Islet precursor cell (in vitro differentiated cells): Measurements from ENCODE around the gene KMT2D.
A peak's percentile ranks its signal among the peaks of the same experiment; 100 is the strongest.

ENCODE experiments used
- DNase-seq: peaks from one replicate; pipeline ENCODE4 v3.0.0-alpha.2; 2018

KMT2D gene

DNA sequence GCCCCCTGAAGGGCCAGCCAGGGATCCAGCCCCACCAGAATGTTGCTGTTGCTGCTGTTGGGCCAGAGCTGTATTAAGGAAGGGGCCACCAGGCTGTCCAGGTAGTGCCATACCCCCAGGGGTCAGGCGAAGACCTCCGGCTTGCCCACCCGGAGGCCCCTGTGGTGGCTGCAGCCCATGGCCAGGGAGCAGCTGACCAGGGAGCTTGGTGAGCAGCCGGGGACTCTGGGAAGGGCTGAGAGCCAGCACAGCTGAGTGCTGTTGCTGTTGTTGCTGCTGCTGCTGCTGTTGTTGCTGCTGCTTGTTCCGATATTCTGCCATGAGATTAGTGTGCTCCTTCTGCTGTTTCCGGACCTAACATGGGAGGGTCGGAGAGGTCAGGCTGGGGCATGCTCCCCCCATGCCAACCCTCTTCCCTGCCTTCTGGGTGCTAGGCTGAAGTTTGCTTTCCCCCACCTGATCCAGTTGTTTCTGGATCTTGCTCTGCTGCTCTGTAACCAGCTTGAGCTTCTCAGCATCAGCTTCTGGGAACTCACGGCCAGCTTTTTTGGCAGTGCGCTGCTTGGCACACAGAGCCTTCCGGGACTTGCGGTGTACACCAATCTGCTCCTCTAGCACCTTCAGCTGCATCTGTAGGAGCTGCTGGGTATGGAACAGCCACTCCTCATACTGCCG lies 26.8 kb downstream of the KMT2D start:
- no peak for DNase-seq

GRCh38 chr12:49032679-49033447 lies 27.7 kb downstream of the KMT2D start:
- no peak for DNase-seq

DNA sequence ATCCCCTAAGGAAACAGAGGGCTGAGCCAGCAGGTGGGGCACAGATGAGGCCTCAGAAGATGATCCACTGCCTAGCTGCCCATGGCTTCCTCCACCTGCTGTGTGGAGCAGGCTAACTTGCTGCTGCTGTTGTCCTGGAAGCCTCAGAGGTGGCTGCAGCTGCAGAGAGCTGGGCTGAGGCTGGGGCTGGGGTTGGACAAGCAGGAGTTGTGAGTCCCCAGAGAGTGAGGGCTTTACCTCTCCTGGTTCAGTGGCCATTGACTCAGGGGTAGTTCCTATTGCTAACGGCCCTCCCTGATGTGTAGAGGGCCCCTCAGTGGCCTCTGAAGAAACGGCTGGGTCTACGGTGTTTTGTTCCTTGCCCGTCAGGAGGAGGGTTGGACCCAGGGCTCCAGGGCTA lies 28.3 kb downstream of the KMT2D start:
- no peak for DNase-seq

DNA sequence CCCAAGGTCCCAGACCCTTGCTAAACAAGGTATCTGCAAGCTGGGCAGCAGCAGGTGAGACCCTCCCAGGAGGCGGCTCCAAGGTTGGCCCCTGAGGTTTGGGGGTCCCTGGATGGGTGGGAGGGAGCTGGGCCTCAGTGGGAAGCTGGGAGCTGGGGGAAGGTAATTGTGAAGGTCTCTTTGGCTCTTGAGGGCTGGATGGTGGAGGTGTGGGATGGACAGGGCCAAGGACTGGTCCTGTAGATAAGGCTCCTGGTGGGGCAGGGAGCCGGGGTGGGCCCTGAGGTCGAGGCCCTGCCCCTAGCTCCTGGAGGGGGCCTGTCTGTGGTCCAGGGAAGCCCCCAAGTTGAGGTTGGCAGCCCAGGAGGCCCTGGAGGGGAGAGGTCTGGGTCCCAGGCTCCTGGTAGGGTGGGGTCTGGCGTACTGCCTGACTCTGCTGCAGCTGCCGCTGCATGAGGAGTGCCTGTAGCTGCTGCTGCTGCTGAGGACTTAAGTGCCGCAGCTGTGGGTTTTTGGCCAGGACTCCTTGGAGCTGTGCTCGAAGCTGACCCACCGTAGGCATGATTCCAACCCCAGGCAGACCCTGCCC lies 28.9 kb downstream of the KMT2D start:
- DNase-seq: no peak

GRCh38 chr12:49030714-49031572 lies 29.7 kb downstream of the KMT2D start:
- peak; percentile 51 for DNase-seq

GRCh38 chr12:49030119-49030518 lies 30.5 kb downstream of the KMT2D start:
- no peak for DNase-seq

DNA sequence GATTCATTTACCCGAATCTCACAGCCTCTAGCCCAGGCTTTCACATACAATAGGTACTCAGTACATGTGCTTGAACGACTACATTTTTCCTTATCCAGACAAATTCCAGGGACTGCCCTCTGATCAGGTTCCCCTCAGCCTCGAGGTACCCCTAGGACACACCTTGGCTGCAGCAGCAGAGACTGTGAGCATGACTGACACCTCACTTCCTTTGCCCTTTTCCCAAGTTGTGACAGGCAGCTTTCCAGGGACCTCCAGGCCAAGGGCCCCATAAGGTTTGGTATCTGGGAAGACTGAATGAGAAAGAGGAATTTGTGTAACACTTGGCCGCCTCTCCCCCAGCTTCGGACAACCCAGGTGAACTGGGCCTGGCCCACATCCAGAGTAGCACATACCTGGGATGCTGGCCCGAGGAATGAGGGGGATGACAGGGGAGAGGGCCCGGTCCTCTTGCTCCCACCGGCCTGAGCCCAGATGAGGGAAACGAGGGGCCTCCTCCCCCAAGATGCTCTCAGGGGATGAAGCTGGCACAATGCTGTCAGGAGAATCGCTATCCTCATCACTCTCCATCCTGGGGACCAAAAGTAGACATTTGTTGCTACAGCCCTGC lies 31.8 kb downstream of the KMT2D start:
- peak; percentile 52 for DNase-seq

- DNase-seq: peak; percentile 46
These were observed 32.6 kb downstream of the KMT2D start for GRCh38 chr12:49027846-49028555.

GRCh38 chr12:49026678-49027480 lies 33.7 kb downstream of the KMT2D start:
- DNase-seq: peak; percentile 56

DNA sequence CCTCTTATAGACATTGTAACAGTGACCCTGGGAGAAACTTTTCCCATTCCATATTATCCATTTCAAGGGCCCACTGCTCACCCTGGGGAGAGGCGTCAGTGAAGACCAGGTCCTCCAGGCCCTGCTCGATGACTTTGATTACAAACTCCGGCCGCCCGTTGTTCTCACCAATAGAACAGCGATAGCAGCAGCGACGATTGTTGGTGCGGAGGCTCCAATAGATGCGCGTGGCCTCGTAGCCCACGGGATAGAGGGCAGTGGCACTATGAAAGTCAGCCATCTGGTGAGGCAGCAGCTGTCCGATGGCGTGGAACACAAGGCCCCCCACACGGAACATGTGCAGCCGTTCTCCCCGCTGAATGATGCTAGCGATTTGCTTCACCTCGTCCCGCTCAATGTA lies 34.5 kb downstream of the KMT2D start:
- DNase-seq: no peak

- no peak for DNase-seq
These were observed 35.1 kb downstream of the KMT2D start for GRCh38 chr12:49025463-49025862.

DNA sequence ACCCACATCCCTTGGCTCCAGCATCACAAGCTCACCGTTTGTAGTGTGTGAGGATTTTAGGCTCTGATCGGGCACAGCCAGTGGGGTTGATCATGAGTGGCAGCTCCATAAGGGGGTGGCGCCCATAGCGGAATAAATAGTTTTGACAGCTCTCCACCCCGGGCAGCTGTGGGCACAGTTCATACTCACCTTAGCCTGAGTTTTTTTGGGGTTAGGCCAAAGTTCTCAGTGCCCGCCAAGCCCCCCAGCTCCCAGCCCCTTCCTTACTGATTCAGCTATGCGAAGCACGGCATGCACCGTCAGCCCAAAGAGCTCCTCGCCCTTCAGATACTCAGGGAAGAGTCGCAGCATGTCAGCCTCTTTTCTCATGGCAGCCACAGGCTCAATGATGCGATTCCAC lies 36.1 kb downstream of the KMT2D start:
- no peak for DNase-seq

GRCh38 chr12:49023812-49024211 lies 36.8 kb downstream of the KMT2D start:
- DNase-seq: no peak

GRCh38 chr12:49022558-49023178 lies 37.9 kb downstream of the KMT2D start:
- DNase-seq: peak; percentile 53

DNA sequence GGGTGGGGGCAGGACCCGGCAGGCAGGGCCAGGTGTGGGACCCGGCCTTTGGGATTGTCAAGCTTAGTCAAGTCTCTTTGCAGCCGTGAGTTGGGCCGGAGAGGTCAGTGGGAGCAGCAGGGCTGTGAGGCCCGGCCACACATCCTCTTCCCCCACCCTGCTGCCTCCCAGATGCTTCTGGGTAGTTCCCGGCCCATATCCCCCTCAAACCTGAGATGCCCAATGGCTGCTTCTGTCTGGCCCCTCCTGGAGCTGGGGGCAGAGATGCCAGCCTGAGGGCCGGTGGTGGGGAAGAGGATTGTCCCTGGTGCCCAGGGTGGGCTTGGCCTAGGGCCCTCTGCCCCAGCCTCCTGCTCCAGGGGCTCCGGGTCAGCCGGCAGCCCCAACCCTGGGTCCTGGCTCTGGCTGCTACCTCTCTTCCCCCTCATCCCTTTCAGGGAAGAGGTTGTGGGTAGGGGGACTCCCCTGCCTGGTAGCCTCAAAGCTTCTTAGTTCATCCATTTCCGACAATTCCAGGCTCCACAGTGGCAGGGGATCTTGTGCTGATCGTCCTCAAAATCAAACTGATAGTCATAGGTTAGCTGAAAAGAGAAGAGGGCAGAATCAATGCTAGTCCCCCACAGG lies 39.2 kb downstream of the KMT2D start:
- peak; percentile 62 for DNase-seq

GRCh38 chr12:49020441-49020840 lies 40.2 kb downstream of the KMT2D start:
- DNase-seq: peak; percentile 50

DNA sequence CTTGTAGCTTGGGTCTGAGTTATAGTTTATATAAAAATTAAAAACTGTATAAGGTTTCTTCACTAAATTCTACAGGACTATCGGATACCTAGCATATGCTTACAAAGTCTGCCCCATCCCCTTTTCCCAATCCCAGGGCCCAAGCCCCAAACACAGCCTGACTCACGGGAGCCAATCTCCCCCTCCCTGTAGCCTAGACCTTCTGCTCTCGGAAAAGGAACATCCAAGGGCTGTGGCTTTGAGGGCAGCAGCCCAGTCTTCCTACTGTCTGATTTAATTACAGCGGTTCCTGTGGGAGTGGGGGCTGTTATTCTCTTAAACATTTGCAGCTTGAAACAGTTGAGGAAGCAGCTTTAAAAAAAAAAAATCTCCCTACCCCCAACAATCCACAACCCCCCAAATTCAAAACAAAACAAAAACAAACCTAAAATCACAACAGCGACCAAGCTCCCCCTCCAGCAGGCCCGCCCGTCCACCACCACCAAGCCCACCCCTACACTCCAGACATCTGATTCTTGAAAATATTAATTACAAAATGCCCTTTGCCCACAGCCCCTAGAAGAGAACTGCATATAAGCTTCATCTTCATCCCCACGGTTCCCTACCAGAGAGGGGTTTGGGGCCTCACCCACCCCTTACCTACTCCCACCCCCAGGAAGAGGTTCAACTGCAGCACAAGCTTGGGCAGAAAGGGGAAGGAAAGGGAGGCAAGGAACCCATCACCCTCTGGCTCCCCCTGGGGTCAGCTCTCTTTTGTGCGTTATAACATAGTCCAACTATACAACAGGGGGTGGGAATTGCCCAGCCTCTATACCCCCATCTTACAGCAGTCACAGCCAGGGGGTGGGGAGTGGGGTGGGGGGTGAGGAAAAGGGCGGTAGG lies 40.9 kb downstream of the KMT2D start:
- DNase-seq: peak; percentile 78

GRCh38 chr12:49019120-49019430 lies 41.5 kb downstream of the KMT2D start:
- no peak for DNase-seq
